Esophagus muscularis mucosa (tissue), 4 donors: ENCODE data around the gene HSPB1. TPM values are rescaled to one million over a fixed set of nuclear protein-coding genes. Genes with fewer than 3 reads are reported as not detected.
"Not testable (repeated sequence)": the region's sequence is repeated elsewhere in the genome, so short reads cannot be mapped to it uniquely, and the experiment has no call there.

ENCODE experiments used
- DNase-seq: peaks from one replicate; pipeline ENCODE4 v3.0.0-alpha.2; 2017; ENCODE audit errors: extremely low spot score
- H3K27ac ChIP-seq, 4 donors: fragments of 200-600 bp; sonication (generic); replicated peaks in 1 of 4; 1 replicate in 3 of 4; 2 replicates in 1 of 4; pipeline ENCODE4 v1.5.1; 2016 to 2019; ENCODE audit warnings: mild to moderate bottlenecking in 1 of 4
- H3K27me3 ChIP-seq, 4 donors: fragments of 200-600 bp; sonication (generic); one replicate each; pipeline versions ENCODE4 v1.5.1 to v1.6.0; 2016 to 2019
- H3K36me3 ChIP-seq, 4 donors: fragments of 200-600 bp; sonication (generic); one replicate each; pipeline ENCODE4 v1.5.1; 2016 to 2019
- H3K4me1 ChIP-seq, 4 donors: fragments of 200-600 bp; sonication (generic); one replicate each; pipeline ENCODE4 v1.5.1; 2016 to 2019
- H3K4me3 ChIP-seq, 4 donors: fragments of 200-600 bp; sonication (generic); 1 replicate in 2 of 4; 2 replicates in 2 of 4; pipeline ENCODE4 v1.5.1; 2016 to 2019; ENCODE audit warnings: mild to moderate bottlenecking in 4 of 4, moderate library complexity in 1 of 4
- H3K9me3 ChIP-seq, 4 donors: fragments of 200-600 bp; sonication (generic); 1 replicate in 3 of 4; 2 replicates in 1 of 4; pipeline ENCODE4 v1.5.1; 2016 to 2019
- EP300 ChIP-seq: sonication (generic); formaldehyde crosslinking; IDR thresholded peaks from one replicate; pipeline ENCODE4 v1.6.1; 2017; ENCODE audit warnings: antibody characterized with exemption
- POLR2A ChIP-seq: fragments of 450-650 bp; IDR thresholded peaks from one replicate; pipeline ENCODE4 v1.6.1; 2017; ENCODE audit warnings: antibody characterized with exemption, moderate library complexity, mild to moderate bottlenecking, low read depth
- POLR2AphosphoS5 ChIP-seq, 2 donors: sonication (generic); formaldehyde crosslinking; IDR thresholded peaks; one replicate each; pipeline ENCODE4 v1.6.1; 2017; ENCODE audit warnings: antibody characterized with exemption in 2 of 2
- WGBS: methylation state at CpG from one replicate; pipeline ENCODE4 v1.1.5; 2018; 5-methylcytosine and 5-hydroxymethylcytosine counted together
- intact Hi-C: fragments of 100-400 bp; cut with DNase I; formaldehyde crosslinking; loops from one replicate; pipeline ENCODE4 v1.15.1; 2023
- total RNA-seq, 4 donors: library from RNA; depleted of rRNA; stranded (reverse); fragments of >200 nt; gene quantifications; one replicate each; pipeline versions ENCODE4 v1.1.0 to v1.2.1, GENCODE V29; 2016
- TF ChIP-seq, protein P1 (sequence below), 3 experiments: fragments of 200-600 bp in 2 of 3; fragments of 450-650 bp in 1 of 3; sonication (generic) in 2 of 3; IDR thresholded peaks; one replicate each; pipeline ENCODE4 v1.5.1; 2017 to 2019; ENCODE audit warnings: antibody characterized with exemption in 3 of 3, mild to moderate bottlenecking in 2 of 3, moderate library complexity in 1 of 3

HSPB1 gene
- total RNA-seq, 4 donors from 2014 or later = 927 to 2,513 (median 1,694) TPM

DNA sequence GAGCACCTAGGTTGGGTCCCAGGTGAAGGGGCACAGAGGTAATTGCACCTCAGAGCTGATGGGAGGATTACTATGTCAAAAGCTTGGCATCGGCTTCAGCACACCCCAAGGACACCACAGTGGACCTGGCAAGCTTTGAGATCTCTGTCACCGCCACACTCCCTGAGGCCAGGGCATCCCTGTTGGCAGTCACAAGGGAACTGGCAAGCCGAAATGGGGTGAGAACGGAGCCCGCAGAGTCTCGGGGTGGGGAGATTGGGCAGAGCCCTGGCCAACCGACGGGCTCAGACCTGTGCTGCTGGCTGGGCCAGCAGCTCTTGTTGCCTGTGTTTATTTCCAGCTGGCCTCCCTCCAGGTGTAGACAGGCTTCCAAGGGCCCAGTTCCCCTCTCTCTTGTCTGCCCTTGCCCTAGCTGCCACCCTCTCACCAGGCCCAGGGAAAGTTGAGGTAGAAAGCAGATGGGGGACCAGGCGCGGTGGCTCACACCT is 2.5 kb downstream of the HSPB1 start:
- intact Hi-C loops = no loop called here
- peak overlapping the region; percentile 71 to 96 (median 93) for H3K4me3 ChIP-seq
- H3K9me3 ChIP-seq = no peaks in the 10 kb centered on the region
- TF ChIP-seq EP300 = no peak
- TF ChIP-seq POLR2AphosphoS5 (IDR thresholded peaks at IDR 0.05) = peak; percentile 84 to 94
- TF ChIP-seq, protein P1, sequence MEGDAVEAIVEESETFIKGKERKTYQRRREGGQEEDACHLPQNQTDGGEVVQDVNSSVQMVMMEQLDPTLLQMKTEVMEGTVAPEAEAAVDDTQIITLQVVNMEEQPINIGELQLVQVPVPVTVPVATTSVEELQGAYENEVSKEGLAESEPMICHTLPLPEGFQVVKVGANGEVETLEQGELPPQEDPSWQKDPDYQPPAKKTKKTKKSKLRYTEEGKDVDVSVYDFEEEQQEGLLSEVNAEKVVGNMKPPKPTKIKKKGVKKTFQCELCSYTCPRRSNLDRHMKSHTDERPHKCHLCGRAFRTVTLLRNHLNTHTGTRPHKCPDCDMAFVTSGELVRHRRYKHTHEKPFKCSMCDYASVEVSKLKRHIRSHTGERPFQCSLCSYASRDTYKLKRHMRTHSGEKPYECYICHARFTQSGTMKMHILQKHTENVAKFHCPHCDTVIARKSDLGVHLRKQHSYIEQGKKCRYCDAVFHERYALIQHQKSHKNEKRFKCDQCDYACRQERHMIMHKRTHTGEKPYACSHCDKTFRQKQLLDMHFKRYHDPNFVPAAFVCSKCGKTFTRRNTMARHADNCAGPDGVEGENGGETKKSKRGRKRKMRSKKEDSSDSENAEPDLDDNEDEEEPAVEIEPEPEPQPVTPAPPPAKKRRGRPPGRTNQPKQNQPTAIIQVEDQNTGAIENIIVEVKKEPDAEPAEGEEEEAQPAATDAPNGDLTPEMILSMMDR (IDR thresholded peaks at IDR 0.05) = no peak
- TF ChIP-seq POLR2A = no peak
- no peak for DNase-seq
- H3K27ac ChIP-seq = peak overlapping the region; percentile 93 to 100 (median 99)
- H3K36me3 ChIP-seq = peaks cover 0 to 16% (median 7%) of the 10 kb centered on the region in 4 donors
- H3K4me1 ChIP-seq = peaks cover 45 to 57% (median 53%) of the 10 kb centered on the region in 4 donors
- 56% methylated on average over 10 of the region's 10 CpGs for WGBS
- H3K27me3 ChIP-seq = no peaks in the 10 kb centered on the region

DNA sequence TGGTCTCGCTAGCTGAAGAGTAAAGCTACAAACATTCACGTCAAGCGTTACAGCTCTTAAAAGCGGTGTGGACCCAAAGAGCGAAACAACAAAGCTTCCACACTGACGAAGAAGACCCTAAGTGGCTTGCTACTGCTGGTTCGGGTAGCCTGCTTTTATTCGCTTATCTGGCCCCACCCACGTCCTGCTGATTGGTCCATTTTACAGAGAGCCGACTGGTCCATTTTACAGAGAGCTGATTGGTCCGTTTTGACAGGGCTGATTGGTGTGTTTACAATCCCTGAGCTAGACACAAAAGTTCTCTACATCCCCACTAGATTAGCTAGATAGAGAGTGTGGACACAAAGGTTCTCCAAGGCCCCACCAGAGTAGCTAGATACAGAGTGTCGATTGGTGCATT is 6.4 kb downstream of the HSPB1 start:
- intact Hi-C loops, H3K27me3 ChIP-seq, DNase-seq, H3K9me3 ChIP-seq, H3K4me3 ChIP-seq: not testable (repeated sequence)
- Histone ChIP-seq H3K27ac (peak overlapping the region in 1 of 4 donors; percentile 99), H3K4me1 (peaks cover 48 to 62% (median 57%) of the 10 kb centered on the region in 4 donors), H3K36me3 (peaks cover 0 to 13% (median 6%) of the 10 kb centered on the region in 4 donors)
- whole genome bisulfite sequencing = 90% methylated on average over 12 of the region's 12 CpGs

DNA sequence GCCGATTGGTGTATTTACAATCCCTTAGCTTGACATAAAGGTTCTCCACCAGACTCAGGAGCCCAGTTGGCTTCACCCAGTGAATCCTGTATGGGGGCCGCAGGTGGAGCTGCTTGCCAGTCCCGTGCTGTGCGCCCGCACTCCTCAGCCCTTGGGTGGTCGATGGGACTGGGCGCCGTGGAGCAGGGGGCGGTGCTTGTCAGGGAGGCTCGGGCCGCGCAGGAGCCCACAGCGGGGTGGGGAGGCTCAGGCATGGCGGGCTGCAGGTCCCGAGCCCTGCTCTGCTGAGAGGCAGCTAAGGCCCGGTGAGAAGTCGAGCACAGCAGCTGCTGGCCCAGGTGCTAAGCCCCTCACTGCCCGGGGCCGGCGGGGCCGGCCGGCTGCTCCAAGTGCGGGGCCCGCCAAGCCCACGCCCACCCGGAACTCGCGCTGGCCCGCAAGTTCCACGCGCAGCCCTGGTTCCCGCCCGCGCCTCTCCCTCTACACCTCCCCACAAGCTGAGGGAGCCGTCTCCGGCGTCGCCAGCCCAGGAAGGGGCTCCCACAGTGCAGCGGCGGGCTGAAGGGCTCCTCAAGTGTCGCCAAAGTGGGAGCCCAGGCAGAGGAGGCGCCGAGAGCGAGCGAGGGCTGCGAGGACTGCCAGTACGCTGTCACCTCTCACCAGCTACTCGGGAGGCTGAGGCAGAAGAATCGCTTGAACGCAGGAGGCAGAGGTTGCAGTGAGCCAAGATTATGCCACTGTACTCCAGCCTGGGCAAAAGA is 7.0 kb downstream of the HSPB1 start:
- H3K9me3 ChIP-seq, H3K4me3 ChIP-seq, DNase-seq, H3K36me3 ChIP-seq, intact Hi-C loops, H3K27me3 ChIP-seq: not testable (repeated sequence)
- H3K4me1 ChIP-seq = peaks cover 46 to 62% (median 55%) of the 10 kb centered on the region in 4 donors
- H3K27ac ChIP-seq = peak overlapping the region in 2 of 4 donors; percentile 69 to 99
- 92% methylated on average over 39 of the region's 50 CpGs for WGBS

DNA sequence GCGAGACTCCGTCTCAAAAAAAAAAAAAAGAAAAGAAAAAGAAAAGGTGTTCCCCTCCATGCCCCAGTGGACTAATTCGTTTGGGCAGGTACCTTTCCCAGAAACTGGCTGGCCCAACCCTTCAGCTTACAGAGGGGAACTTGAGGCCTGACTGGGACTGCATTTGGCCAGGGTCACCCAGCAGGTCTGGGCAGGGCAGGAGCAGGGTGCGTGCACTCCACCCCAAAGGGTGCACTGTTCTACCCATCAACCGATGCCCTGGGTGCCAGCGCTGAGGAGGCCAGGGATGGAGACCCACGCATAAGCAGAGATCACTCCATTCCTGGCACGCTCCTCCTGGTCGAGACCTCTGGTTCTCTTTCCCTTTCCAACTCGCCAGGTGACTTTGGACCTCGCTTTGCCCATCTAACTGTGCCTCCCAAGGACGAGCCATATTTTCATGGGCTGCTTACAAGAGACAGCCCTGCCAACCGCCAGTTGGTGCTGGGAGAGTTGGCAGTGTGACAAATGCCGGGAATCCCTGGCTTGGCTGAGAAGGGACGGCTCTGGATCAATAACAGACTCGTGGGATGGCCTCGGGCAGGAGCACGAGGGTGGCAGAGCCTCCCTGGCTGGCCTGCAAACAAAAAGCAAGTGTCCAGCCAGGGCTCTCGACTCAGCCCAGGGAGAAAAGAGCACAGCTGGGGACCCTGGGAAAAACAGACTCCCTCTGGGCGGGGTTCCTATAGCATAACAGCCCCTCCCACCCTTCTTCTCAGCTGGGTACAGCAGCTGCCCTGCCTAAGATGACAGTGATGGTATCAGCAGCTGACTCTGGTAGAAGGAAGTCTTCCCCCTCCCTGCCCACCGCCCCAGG is 7.9 kb downstream of the HSPB1 start:
- WGBS = 73% methylated on average over 13 of the region's 21 CpGs
- Histone ChIP-seq H3K4me3 (no peak overlapping the region), H3K4me1 (peaks cover 38 to 56% (median 48%) of the 10 kb centered on the region in 4 donors), H3K9me3 (no peaks in the 10 kb centered on the region), H3K36me3 (no peaks in the 10 kb centered on the region), H3K27ac (peak overlapping the region; percentile 66 to 79 (median 68)), H3K27me3 (no peaks in the 10 kb centered on the region)
- intact Hi-C loops = no loop called here
- TF ChIP-seq, protein P1 (IDR thresholded peaks at IDR 0.05) = no peak
- TF ChIP-seq POLR2AphosphoS5 (IDR thresholded peaks at IDR 0.05) (no peak), POLR2A (no peak), EP300 (no peak)
- no peak for DNase-seq

DNA sequence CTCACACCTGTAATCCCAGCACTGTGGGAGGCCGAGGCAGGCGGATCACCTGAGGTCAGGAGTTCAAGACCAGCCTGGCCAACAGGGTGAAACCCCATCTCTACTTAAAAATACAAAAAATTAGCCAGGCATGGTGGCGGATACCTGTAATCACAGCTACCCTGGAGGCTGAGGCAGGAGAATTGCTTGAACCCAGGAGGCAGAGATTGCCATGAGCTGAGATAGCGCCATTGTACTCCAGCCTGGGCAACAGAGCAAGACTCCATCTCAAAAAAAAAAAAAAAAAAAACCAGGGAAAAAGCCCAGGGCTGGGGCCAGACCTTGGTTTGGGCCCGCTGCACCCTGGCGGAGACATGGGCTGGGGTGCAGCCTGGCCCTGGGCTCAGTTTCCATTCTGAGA is 9.4 kb downstream of the HSPB1 start:
- H3K36me3 ChIP-seq, H3K27me3 ChIP-seq, H3K9me3 ChIP-seq, H3K4me3 ChIP-seq, H3K27ac ChIP-seq, intact Hi-C loops, DNase-seq: not testable (repeated sequence)
- WGBS = 95% methylated on average over 5 of the region's 6 CpGs
- peaks cover 25 to 41% (median 33%) of the 10 kb centered on the region in 4 donors for H3K4me1 ChIP-seq
